ENCODE results near the gene TARBP2.

- no peak for TF ChIP-seq CTCF (IDR thresholded peaks at IDR 0.05)
- TF ChIP-seq POLR2A (IDR thresholded peaks at IDR 0.05), result no peak
Measured at GRCh38 chr12:53532021-53532420, 30.9 kb downstream of the TARBP2 start.

All from Peyer's patch (tissue), 4 donors.